Measurements from ENCODE around the gene KIF6.

The KIF6 gene

GRCh38 chr6:39338397-39338796 is 386.8 kb downstream of the KIF6 start:
- DNase-seq = no peak

- no peak for DNase-seq
These were observed 389.2 kb downstream of the KIF6 start for GRCh38 chr6:39335780-39336545.

GRCh38 chr6:39333644-39334438 is 391.4 kb downstream of the KIF6 start:
- no peak for DNase-seq

- no peak for DNase-seq
These were observed 394.7 kb downstream of the KIF6 start for GRCh38 chr6:39330476-39330875.

DNA sequence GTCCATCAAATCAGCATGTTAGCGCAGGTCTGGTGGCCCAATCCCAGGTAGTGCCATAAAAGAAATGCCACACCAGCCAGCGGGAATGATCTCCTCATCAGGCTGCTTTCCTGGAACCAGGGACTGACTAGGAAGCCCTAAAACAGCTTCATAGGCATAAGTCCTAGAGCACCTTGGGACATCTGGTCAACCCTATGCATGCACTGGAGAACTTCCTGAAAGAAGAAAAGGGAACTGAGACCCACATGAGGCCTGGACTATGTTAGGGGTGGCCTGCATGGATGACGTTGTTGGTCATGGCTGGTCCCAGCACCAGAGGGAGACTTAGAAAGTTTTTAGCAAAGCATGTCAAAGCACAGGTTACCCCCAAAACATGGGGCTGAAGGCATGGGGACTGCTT is 395.2 kb downstream of the KIF6 start:
- DNase-seq = no peak

- no peak for DNase-seq
These were observed 397.1 kb downstream of the KIF6 start for GRCh38 chr6:39328066-39328465.

- DNase-seq = no peak
These were observed 397.7 kb downstream of the KIF6 start for GRCh38 chr6:39327507-39327906.

- no peak for DNase-seq
These were observed 402.8 kb downstream of the KIF6 start, which contains the start of gene KCNK16 for GRCh38 chr6:39322306-39322850. KCNK16 (minus strand) TSS chr6:39322702; CDS start chr6:39322540, 162 bp downstream.

DNA sequence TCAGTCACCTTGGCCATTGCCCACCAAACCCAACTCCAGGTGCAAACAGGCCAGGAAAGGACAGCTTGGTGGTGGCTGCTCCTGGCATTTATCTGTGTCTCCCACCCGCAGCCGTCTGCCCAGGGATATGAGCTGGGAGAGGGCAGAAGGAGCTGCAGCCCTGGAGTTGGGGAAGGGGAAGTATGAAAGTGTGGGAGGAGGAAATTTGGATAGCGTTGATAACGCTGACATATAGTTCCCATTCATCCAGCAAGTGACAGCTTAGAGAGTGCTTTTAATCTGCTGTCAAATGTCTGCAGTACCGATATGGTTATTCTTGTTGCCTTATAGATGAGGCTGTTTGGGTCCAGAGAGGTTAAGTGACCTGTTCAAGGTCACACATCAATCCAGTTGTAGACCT is 403.4 kb downstream of the KIF6 start:
- DNase-seq = no peak

- DNase-seq = no peak
These were observed 404.7 kb downstream of the KIF6 start for GRCh38 chr6:39320363-39320984.

- DNase-seq = no peak
These were observed 405.4 kb downstream of the KIF6 start for GRCh38 chr6:39319621-39320362.

DNA sequence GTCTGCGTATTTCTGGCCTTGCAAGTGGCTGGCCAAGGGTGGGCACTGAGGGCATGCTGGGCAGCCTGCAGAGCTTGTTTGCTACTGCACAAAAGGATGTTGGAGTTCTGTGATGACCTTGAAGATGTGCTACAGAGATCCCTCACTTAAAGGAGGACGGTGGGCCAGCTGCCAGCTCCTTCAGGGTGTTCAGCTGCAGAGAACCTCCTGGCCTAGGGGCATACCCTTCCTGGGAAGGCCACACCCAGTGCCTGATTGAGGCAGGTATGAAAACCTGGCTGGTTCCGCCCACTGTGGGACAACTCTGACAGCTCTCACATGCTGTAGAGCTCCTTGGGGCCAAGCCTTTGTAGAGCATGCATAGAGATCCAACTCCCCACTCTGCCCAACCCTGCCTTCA is 408.0 kb downstream of the KIF6 start:
- no peak for DNase-seq

GRCh38 chr6:39314273-39314795 is 410.9 kb downstream of the KIF6 start, which contains the start of gene KCNK17:
KCNK17 (minus strand) TSS chr6:39314419; CDS start chr6:39314320, 99 bp downstream.
- no peak for DNase-seq

- DNase-seq = no peak
These were observed 411.5 kb downstream of the KIF6 start for GRCh38 chr6:39313526-39314272.

DNA sequence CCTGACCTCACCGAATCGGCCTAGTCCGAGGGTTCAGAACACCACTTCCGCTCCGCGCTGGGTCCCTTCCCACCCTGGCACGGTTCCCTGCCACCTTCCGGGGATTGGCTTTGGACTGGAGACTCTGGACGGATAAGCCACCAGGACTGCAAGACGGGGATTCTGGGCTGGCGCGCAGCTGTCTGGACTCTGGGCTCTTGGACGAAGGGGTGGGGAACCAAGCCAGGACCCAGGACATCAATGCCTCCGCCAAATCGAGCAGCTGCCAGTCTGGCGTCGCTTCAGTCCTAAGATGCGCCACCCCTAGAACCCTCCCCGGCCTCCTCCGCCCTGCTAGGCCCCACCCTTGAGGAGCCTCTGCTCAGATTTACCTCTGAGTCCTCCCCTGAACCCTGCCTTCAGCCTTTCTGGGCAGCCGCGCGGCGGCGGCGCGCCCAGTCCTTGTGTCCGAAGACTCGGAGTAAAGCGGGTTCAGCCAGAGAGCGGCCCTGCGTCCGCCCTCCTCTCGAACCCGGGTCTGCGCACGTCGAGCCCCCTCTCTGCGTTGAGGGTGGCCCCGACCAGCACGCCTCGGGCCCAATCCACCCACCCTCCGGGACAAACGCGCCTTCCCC is 412.2 kb downstream of the KIF6 start:
- no peak for DNase-seq

DNA sequence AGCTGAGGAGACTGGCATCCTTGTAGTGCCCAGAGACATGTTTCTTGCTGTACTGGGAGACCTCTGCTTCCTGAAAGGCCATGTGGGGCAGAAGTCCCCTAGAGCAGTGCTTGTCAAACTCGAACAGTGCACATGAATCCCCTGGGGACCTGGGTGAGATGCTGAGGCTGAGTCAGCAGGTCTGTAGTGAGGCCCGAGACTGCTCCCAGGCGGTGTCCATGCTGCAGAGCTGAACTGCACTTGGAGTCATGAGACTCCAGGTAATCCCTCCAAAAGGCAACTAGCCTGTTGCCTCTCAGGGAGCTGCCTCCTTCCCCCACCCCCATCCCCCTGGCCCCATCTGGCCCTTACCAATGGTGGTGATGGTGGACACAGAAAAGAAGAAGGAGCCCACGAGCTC is 414.7 kb downstream of the KIF6 start:
- no peak for DNase-seq

DNA sequence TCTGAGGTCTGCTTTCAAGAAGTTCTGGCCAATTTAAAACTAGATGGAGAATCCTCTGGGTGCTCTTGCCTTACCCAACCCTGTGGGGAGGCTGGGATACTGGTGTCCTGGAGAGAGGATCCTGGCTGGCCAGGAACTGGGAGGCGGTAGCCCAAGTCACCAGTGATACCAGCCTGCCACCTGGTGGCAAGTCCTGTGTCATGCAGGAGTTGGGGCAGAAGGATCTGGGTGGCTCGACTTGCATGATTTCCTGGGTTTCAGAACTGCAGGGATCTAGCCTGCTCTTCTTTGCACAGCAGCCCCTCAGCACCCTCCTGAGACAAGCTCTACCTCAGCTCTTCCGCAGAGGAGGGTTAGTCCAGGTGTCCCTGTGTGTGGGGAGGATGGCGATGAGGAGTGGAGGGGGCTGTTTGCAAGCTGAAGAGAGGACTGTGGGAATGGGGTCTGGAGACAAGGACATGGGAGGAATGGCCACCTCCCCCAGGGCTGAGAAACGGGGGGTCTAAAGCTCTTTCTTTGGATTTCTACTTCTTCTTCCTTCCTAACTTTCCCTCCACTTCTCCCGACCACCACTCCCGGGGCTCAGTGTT is 415.2 kb downstream of the KIF6 start:
- DNase-seq = peak; percentile 22

GRCh38 chr6:39307462-39307861 is 417.7 kb downstream of the KIF6 start:
- DNase-seq = no peak

GRCh38 chr6:39304951-39305350 is 420.3 kb downstream of the KIF6 start:
- DNase-seq = no peak

DNA sequence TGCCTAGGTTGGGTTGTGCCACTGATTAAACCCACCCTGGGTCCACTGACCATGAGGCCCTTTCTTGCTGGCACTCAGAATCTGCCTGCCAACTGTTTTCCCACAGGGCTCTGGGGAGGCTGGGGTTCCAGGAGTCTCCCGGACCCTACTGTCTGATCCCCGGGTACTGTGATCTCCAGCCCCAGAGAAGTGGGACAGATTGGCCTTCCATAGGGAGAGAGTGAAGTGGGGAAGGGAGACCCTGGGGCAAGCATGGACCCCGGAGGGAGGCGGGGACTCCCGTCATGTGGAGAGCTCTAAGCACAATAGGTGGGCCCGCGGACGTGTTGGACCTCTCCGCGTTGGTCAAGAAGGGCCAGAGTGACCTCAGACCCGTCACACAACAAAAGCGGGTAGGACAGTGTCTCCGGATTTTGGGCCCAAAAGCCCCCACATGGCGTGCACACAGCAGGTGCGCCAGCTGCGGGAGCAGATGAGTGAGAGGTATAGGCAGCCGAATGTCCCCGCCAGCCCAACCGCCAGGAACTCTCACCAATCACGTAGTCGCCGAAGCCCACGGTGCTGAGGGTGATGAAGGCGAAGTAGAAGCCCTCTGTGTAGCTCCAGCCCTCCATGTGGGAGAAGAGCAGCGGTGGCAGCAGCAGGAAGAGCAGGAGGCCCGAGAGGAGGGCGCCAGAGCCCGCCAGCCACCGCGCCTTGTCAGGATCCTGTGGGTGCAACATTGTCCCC is 421.6 kb downstream of the KIF6 start:
- no peak for DNase-seq

Data from amniotic stem cell (primary cell).